SK-N-MC (cell line): ENCODE measurements around the gene FAM168A.

Experiments used
- EZH2 ChIP-seq: fragments of 200-600 bp; sonication (generic); IDR thresholded peaks from one replicate; pipeline ENCODE4 v1.6.1; 2017; ENCODE audit warnings: antibody characterized with exemption
- POLR2AphosphoS5 ChIP-seq: IDR thresholded peaks from 2 replicates; pipeline ENCODE4 v1.6.1; 2012; ENCODE audit warnings: mild to moderate bottlenecking, low read depth, low read length, borderline replicate concordance

GRCh38 chr11:73637012-73637411 is 39.1 kb upstream of the FAM168A start:
- TF ChIP-seq EZH2 (no peak), POLR2AphosphoS5 (no peak)
